ENCODE results near the gene PRAMEF11.
"Not testable (repeated sequence)": the region's sequence is repeated elsewhere in the genome, so short reads cannot be mapped to it uniquely, and the experiment has no call there.

GRCh38 chr1:12831310-12831709 lies at the start of gene PRAMEF11:
- TF ChIP-seq ZBTB20 (tag by site-specific recombination; IDR thresholded peaks at IDR 0.05); ZNF704 (tag by site-specific recombination; IDR thresholded peaks at IDR 0.05); ZNF549 (tag by site-specific recombination; IDR thresholded peaks at IDR 0.05); ZNF223 (tag by site-specific recombination; IDR thresholded peaks at IDR 0.05); ZNF274 (IDR thresholded peaks at IDR 0.05; ENCODE audit: low read length); ZNF274 (tag by site-specific recombination; IDR thresholded peaks at IDR 0.05; ENCODE audit: borderline replicate concordance); ZNF571 (tag by site-specific recombination; IDR thresholded peaks at IDR 0.05); ZNF140 (tag by site-specific recombination; IDR thresholded peaks at IDR 0.05); PBX3 (CRISPR knock-in tag; IDR thresholded peaks at IDR 0.05); CTCF (tag by site-specific recombination; IDR thresholded peaks at IDR 0.05): not testable (repeated sequence)
